ENCODE results near the gene SDR42E2. TPM values are rescaled to one million over a fixed set of nuclear protein-coding genes. Genes with fewer than 3 reads are reported as not detected.

SDR42E2 gene
- polyA plus RNA-seq, 1 of the 3 experiments (the other 2 are of a cell fraction), result not detected

- no peaks in the 10 kb centered on the region for H3K9me2 ChIP-seq
- TF ChIP-seq RFX5 (IDR thresholded peaks at IDR 0.05; ENCODE audit: low read length) (no peak), NFIC (IDR thresholded peaks at IDR 0.05; ENCODE audit: borderline replicate concordance) (no peak), FOXM1 (IDR thresholded peaks at IDR 0.05; ENCODE audit: low read depth) (no peak), GABPA (IDR thresholded peaks at IDR 0.05; ENCODE audit: low read depth) (no peak), YY1 (IDR thresholded peaks at IDR 0.05; ENCODE audit: low read depth) (no peak), MAX (IDR thresholded peaks at IDR 0.05; ENCODE audit: low read depth) (no peak), IRF3 (IDR thresholded peaks at IDR 0.05; ENCODE audit: low read depth, low read length) (no peak), USF1 (IDR thresholded peaks at IDR 0.05; ENCODE audit: borderline replicate concordance, low read depth) (no peak), JUND (IDR thresholded peaks at IDR 0.05) (no peak), POLR2AphosphoS5 (IDR thresholded peaks at IDR 0.05; ENCODE audit: low read depth, low read length) (no peak), NRF1 (IDR thresholded peaks at IDR 0.05; ENCODE audit: low read depth, low read length) (no peak), GATA2 (CRISPR knock-in tag; IDR thresholded peaks at IDR 0.05) (no peak), ELF1 (IDR thresholded peaks at IDR 0.05) (no peak), TEAD4 (IDR thresholded peaks at IDR 0.05; ENCODE audit: borderline replicate concordance, insufficient read depth) (no peak), RXRA (IDR thresholded peaks at IDR 0.05; ENCODE audit: borderline replicate concordance, low read depth) (no peak)
- no peaks in the 10 kb centered on the region for H3K9me3 ChIP-seq
- no peak overlapping the region for H3K4me3 ChIP-seq (ENCODE audit: low read depth in 2 of 2, low read length in 1 of 2)
- no peaks in the 10 kb centered on the region; the same call in 1 of the 2 replicates for H3K27me3 ChIP-seq (ENCODE audit: insufficient read depth)
- no peaks in the 10 kb centered on the region for H3K79me2 ChIP-seq (ENCODE audit: insufficient read depth)
- H3K4me2 ChIP-seq, result no peak overlapping the region
- ChIA-PET POLR2A (no interaction called here), CTCF (interaction anchor here (1.0 kb wide), 1 partner anchor 53 kb away, joined by 5 read pairs; no protein-coding TSS in a partner anchor)
- no peaks in the 10 kb centered on the region for H3K4me1 ChIP-seq (ENCODE audit: control insufficient read depth in 1 of 2, insufficient read depth in 2 of 2, low read depth in 1 of 2, low read length in 1 of 2)
- no peaks in the 10 kb centered on the region for H4K20me1 ChIP-seq (ENCODE audit: insufficient read depth)
- no peak overlapping the region for H3K9ac ChIP-seq
- H2AFZ ChIP-seq (ENCODE audit: low read depth), result no peak overlapping the region
- no peak for DNase-seq
- H3K36me3 ChIP-seq (replicated peaks in 1 of 2; ENCODE audit: control insufficient read depth in 1 of 2, insufficient read depth in 2 of 2, low read length in 1 of 2), result no peaks in the 10 kb centered on the region
- H3K27ac ChIP-seq (ENCODE audit: low read depth in 2 of 2, low read length in 1 of 2), result no peak overlapping the region
- H3F3A ChIP-seq (replicated peaks; ENCODE audit: insufficient read depth), result no peaks in the 10 kb centered on the region
Observed at GRCh38 chr16:22130528-22130927, 31.8 kb upstream of the SDR42E2 start.

- Histone ChIP-seq H3K9me2 (no peaks in the 10 kb centered on the region), H3F3A (replicated peaks; ENCODE audit: insufficient read depth) (no peaks in the 10 kb centered on the region), H3K79me2 (ENCODE audit: insufficient read depth) (no peaks in the 10 kb centered on the region), H3K36me3 (replicated peaks in 1 of 2; ENCODE audit: control insufficient read depth in 1 of 2, insufficient read depth in 2 of 2, low read length in 1 of 2) (no peaks in the 10 kb centered on the region), H2AFZ (ENCODE audit: low read depth) (no peak overlapping the region), H3K4me3 (ENCODE audit: low read depth in 2 of 2, low read length in 1 of 2) (no peak overlapping the region), H3K27ac (ENCODE audit: low read depth in 2 of 2, low read length in 1 of 2) (no peak overlapping the region), H3K27me3 (ENCODE audit: insufficient read depth) (peaks cover 8% of the 10 kb centered on the region; the same call in 1 of the 2 replicates), H3K4me2 (no peak overlapping the region), H3K9me3 (no peaks in the 10 kb centered on the region), H4K20me1 (ENCODE audit: insufficient read depth) (no peaks in the 10 kb centered on the region), H3K4me1 (ENCODE audit: control insufficient read depth in 1 of 2, insufficient read depth in 2 of 2, low read depth in 1 of 2, low read length in 1 of 2) (no peaks in the 10 kb centered on the region), H3K9ac (no peak overlapping the region)
- no peak for DNase-seq
- WGBS (ENCODE audit: low lambda C conversion rate), result 46% methylated on average over 5 of the region's 10 CpGs
- CTCF ChIA-PET, result interaction anchor here (0.6 to 2.0 kb wide), 3 partner anchors 9 to 56 kb away, joined by 3 to 7 read pairs (median 5); no protein-coding TSS in a partner anchor
- POLR2A ChIA-PET, result no interaction called here
- TF ChIP-seq CHD2 (IDR thresholded peaks at IDR 0.05; ENCODE audit: low read length, partially characterized antibody), result no peak
- no peak for TF ChIP-seq ELF1 (IDR thresholded peaks at IDR 0.05)
- no peak for TF ChIP-seq GABPA (IDR thresholded peaks at IDR 0.05; ENCODE audit: low read depth)
- no peak for TF ChIP-seq GATA2 (CRISPR knock-in tag; IDR thresholded peaks at IDR 0.05)
- no peak for TF ChIP-seq MXI1 (IDR thresholded peaks at IDR 0.05; ENCODE audit: low read depth, low read length)
- TF ChIP-seq RFX5 (IDR thresholded peaks at IDR 0.05; ENCODE audit: low read length), result no peak
- no peak for TF ChIP-seq MEF2A (IDR thresholded peaks at IDR 0.05; ENCODE audit: borderline replicate concordance, low read depth)
Observed at GRCh38 chr16:22132801-22133200, 29.5 kb upstream of the SDR42E2 start.

Measured in SK-N-SH (cell line).